GM13977 (cell line): ENCODE data around the gene TANGO6.

Experiments used
- DNase-seq: peaks from one replicate; pipeline ENCODE4 v3.0.0; 2012; ENCODE audit warnings: low spot score
- CTCF ChIP-seq: IDR thresholded peaks from 2 replicates; pipeline ENCODE4 v1.5.1; 2012; ENCODE audit warnings: mild to moderate bottlenecking, control low read depth; ENCODE audit not compliant: insufficient read depth; ENCODE audit errors: extremely low read depth, missing control alignments
- in situ Hi-C: fragments of 300-500 bp; cut with MboI; formaldehyde crosslinking; loops from one replicate; pipeline ENCODE4 v1.12.0; 2022; ENCODE audit warnings: low sequenced_read_pairs, low pct_unique_long_range_greater_than_20kb, mixed read lengths, inconsistent platforms; ENCODE audit not compliant: unreplicated experiment

TANGO6 gene

GRCh38 chr16:68814516-68814915 lies 28.8 kb upstream of the TANGO6 start:
- in situ Hi-C loops, result no loop called here
- TF ChIP-seq CTCF, result no peak
- no peak for DNase-seq

- DNase-seq, result no peak
- TF ChIP-seq CTCF, result no peak
- in situ Hi-C loops, result no loop called here
Measured at GRCh38 chr16:68823401-68824135, 19.8 kb upstream of the TANGO6 start.

- in situ Hi-C loops, result no loop called here
- no peak for TF ChIP-seq CTCF
- no peak for DNase-seq
Measured at GRCh38 chr16:68825427-68825826, 17.9 kb upstream of the TANGO6 start.

- TF ChIP-seq CTCF, result no peak
- in situ Hi-C loops, result no loop called here
- DNase-seq, result no peak
Measured at GRCh38 chr16:68826652-68827051, 16.7 kb upstream of the TANGO6 start.

- no peak for TF ChIP-seq CTCF
- in situ Hi-C loops, result no loop called here
- no peak for DNase-seq
Measured at GRCh38 chr16:68833251-68833650, 10.1 kb upstream of the TANGO6 start.

- no peak for TF ChIP-seq CTCF
- in situ Hi-C loops, result no loop called here
- DNase-seq, result no peak
Measured at GRCh38 chr16:68834550-68834949, 8.8 kb upstream of the TANGO6 start.
